OCI-LY3 (cell line): ENCODE results near the gene PRMT7.

Experiments
- CTCF ChIP-seq: fragments of 200-600, 300-600 bp; sonication (generic); IDR thresholded peaks from 2 replicates; pipeline ENCODE4 v1.5.1; 2014; ENCODE audit warnings: antibody characterized with exemption, low read length, low read depth
- EZH2phosphoT487 ChIP-seq: fragments of 200-600 bp; shearing (Covaris generic); IDR thresholded peaks from 2 replicates; pipeline ENCODE4 v1.6.1; 2018; ENCODE audit warnings: antibody characterized with exemption, mixed run types, low read depth

- TF ChIP-seq CTCF (no peak), EZH2phosphoT487 (no peak)
Observed at GRCh38 chr16:68395167-68395786, 84.5 kb downstream of the PRMT7 start.
